ENCODE data around the gene ALK.

GRCh38 chr2:29372185-29372584 is 549.2 kb downstream of the ALK start:
- TF ChIP-seq CTCF (IDR thresholded peaks at IDR 0.05), result no peak
- TF ChIP-seq POLR2A (IDR thresholded peaks at IDR 0.05), result no peak
